Trophoblast cell (in vitro differentiated cells and primary cell): ENCODE data around the gene NME7.

Experiments
- DNase-seq, 2 donors: peaks; one replicate each; pipeline ENCODE4 v3.0.0-alpha.2; 2016
- H2AFZ ChIP-seq: 2 replicates; pipeline ENCODE4 v1.6.1; 2013; ENCODE audit warnings: low read length, moderate library complexity, mild to moderate bottlenecking; ENCODE audit not compliant: insufficient read depth, poor library complexity
- H2AK5ac ChIP-seq: 2 replicates; pipeline ENCODE4 v1.6.1; 2013; ENCODE audit warnings: mild to moderate bottlenecking, low read length
- H2BK120ac ChIP-seq: 2 replicates; pipeline ENCODE4 v1.6.1; 2013; ENCODE audit warnings: low read length, mild to moderate bottlenecking, moderate library complexity; ENCODE audit not compliant: insufficient read depth, poor library complexity
- H2BK12ac ChIP-seq: 2 replicates; pipeline ENCODE4 v1.6.1; 2013; ENCODE audit warnings: mild to moderate bottlenecking, low read length, moderate library complexity
- H2BK5ac ChIP-seq: 2 replicates; pipeline ENCODE4 v1.6.1; 2013; ENCODE audit warnings: low read length, low read depth, moderate library complexity, mild to moderate bottlenecking; ENCODE audit not compliant: poor library complexity
- H3K14ac ChIP-seq: 2 replicates; pipeline ENCODE4 v1.6.1; 2013; ENCODE audit warnings: mild to moderate bottlenecking, low read length
- H3K18ac ChIP-seq: 2 replicates; pipeline ENCODE4 v1.6.1; 2013; ENCODE audit warnings: mild to moderate bottlenecking, low read length
- H3K23ac ChIP-seq: 2 replicates; pipeline ENCODE4 v1.6.1; 2013; ENCODE audit warnings: low read length
- H3K27ac ChIP-seq: 2 replicates; pipeline ENCODE4 v1.5.1; 2013; ENCODE audit warnings: low read depth, mild to moderate bottlenecking, inconsistent platforms, low read length, moderate library complexity
- H3K27me3 ChIP-seq: 2 replicates; pipeline ENCODE4 v1.6.1; 2013; ENCODE audit warnings: inconsistent platforms, mild to moderate bottlenecking, low read length, moderate library complexity; ENCODE audit not compliant: insufficient read depth
- H3K36me3 ChIP-seq, 2 experiments: 1 replicate in 1 of 2; 2 replicates in 1 of 2; pipeline ENCODE4 v1.6.1; 2013; ENCODE audit warnings: low read length in 2 of 2, mild to moderate bottlenecking in 2 of 2, moderate library complexity in 1 of 2; ENCODE audit not compliant: insufficient read depth in 2 of 2, control insufficient read depth in 1 of 2
- H3K4ac ChIP-seq: 2 replicates; pipeline ENCODE4 v1.6.1; 2013; ENCODE audit warnings: low read depth, mild to moderate bottlenecking, low read length, moderate library complexity
- H3K4me1 ChIP-seq, 2 experiments: 1 replicate in 1 of 2; 2 replicates in 1 of 2; pipeline ENCODE4 v1.6.1; 2013; ENCODE audit warnings: low read length in 2 of 2, mild to moderate bottlenecking in 2 of 2, moderate library complexity in 1 of 2; ENCODE audit not compliant: insufficient read depth in 2 of 2, control insufficient read depth in 1 of 2
- H3K4me2 ChIP-seq: 2 replicates; pipeline ENCODE4 v1.6.1; 2013; ENCODE audit warnings: inconsistent platforms, mild to moderate bottlenecking, low read length, moderate library complexity
- H3K4me3 ChIP-seq: 2 replicates; pipeline ENCODE4 v1.5.1; 2013; ENCODE audit warnings: mild to moderate bottlenecking, low read depth, low read length, inconsistent platforms
- H3K79me1 ChIP-seq: one replicate; pipeline ENCODE4 v1.6.1; 2013; ENCODE audit warnings: low read length
- H3K79me2 ChIP-seq: 2 replicates; pipeline ENCODE4 v1.6.1; 2013; ENCODE audit warnings: low read length, mild to moderate bottlenecking; ENCODE audit not compliant: control insufficient read depth, insufficient read depth, poor library complexity
- H3K9ac ChIP-seq: 2 replicates; pipeline ENCODE4 v1.6.1; 2013; ENCODE audit warnings: mild to moderate bottlenecking, low read length
- H3K9me3 ChIP-seq: 2 replicates; pipeline ENCODE4 v1.6.1; 2013; ENCODE audit warnings: low read depth, mild to moderate bottlenecking, control low read depth, inconsistent platforms, low read length; ENCODE audit not compliant: insufficient read depth
- H4K12ac ChIP-seq: 2 replicates; pipeline ENCODE4 v1.6.1; 2013; ENCODE audit warnings: low read depth, mild to moderate bottlenecking, low read length, moderate library complexity
- H4K8ac ChIP-seq: 2 replicates; pipeline ENCODE4 v1.6.1; 2013; ENCODE audit warnings: low read depth, mild to moderate bottlenecking, low read length, moderate library complexity
- H4K91ac ChIP-seq: one replicate; pipeline ENCODE4 v1.6.1; 2013; ENCODE audit warnings: low read depth, mild to moderate bottlenecking, low read length, moderate library complexity
- WGBS: extraction: QIAGEN DNeasy Blood & Tissue Kit; methylation state at CpG from one replicate; pipeline ENCODE4 v1.1.7; 2013; ENCODE audit warnings: missing lambda C conversion rate; ENCODE audit not compliant: insufficient read length, insufficient coverage; ENCODE audit errors: extremely low coverage; 5-methylcytosine and 5-hydroxymethylcytosine counted together

Gene NME7

GRCh38 chr1:169234780-169235179 is 132.8 kb downstream of the NME7 start:
- Histone ChIP-seq H3K9me3 (no peaks in the 10 kb centered on the region), H3K9ac (no peak overlapping the region), H3K4me3 (no peak overlapping the region), H3K27me3 (no peaks in the 10 kb centered on the region), H3K79me2 (no peaks in the 10 kb centered on the region), H3K36me3 (no peaks in the 10 kb centered on the region), H2BK120ac (no peak overlapping the region), H3K4ac (no peak overlapping the region), H3K27ac (no peak overlapping the region), H3K14ac (no peak overlapping the region), H2AFZ (no peak overlapping the region), H4K12ac (no peak overlapping the region), H4K8ac (no peak overlapping the region), H3K4me1 (no peaks in the 10 kb centered on the region), H2BK5ac (no peak overlapping the region), H3K23ac (no peak overlapping the region), H3K4me2 (no peak overlapping the region), H2BK12ac (no peak overlapping the region), H2AK5ac (no peak overlapping the region), H3K79me1 (no peaks in the 10 kb centered on the region), H3K18ac (no peak overlapping the region), H4K91ac (no peak overlapping the region)
- WGBS: no CpG with 5 or more reads among the region's 3 CpGs
- DNase-seq: no peak

- H3K23ac ChIP-seq: no peak overlapping the region
- no peak overlapping the region for H3K4me2 ChIP-seq
- no peak overlapping the region for H3K14ac ChIP-seq
- H3K27ac ChIP-seq: no peak overlapping the region
- H4K8ac ChIP-seq: no peak overlapping the region
- H3K79me1 ChIP-seq: no peaks in the 10 kb centered on the region
- H3K79me2 ChIP-seq: no peaks in the 10 kb centered on the region
- H4K12ac ChIP-seq: no peak overlapping the region
- H2BK5ac ChIP-seq: no peak overlapping the region
- H3K18ac ChIP-seq: no peak overlapping the region
- H3K9ac ChIP-seq: no peak overlapping the region
- no peaks in the 10 kb centered on the region for H3K4me1 ChIP-seq
- DNase-seq: no peak
- no peak overlapping the region for H2AK5ac ChIP-seq
- peaks cover 3% of the 10 kb centered on the region for H3K9me3 ChIP-seq
- no peak overlapping the region for H3K4ac ChIP-seq
- H3K36me3 ChIP-seq: no peaks in the 10 kb centered on the region
- no peak overlapping the region for H2AFZ ChIP-seq
- H3K27me3 ChIP-seq: no peaks in the 10 kb centered on the region
- no peak overlapping the region for H4K91ac ChIP-seq
- no peak overlapping the region for H2BK12ac ChIP-seq
- WGBS: no CpG with 5 or more reads among the region's 3 CpGs
- no peak overlapping the region for H2BK120ac ChIP-seq
- no peak overlapping the region for H3K4me3 ChIP-seq
Observed at GRCh38 chr1:169217636-169218035, 150.0 kb downstream of the NME7 start.

- Histone ChIP-seq H3K27ac (no peak overlapping the region), H4K91ac (no peak overlapping the region), H2BK5ac (no peak overlapping the region), H4K12ac (no peak overlapping the region), H3K79me2 (no peaks in the 10 kb centered on the region), H2AFZ (no peak overlapping the region), H4K8ac (no peak overlapping the region), H3K79me1 (no peaks in the 10 kb centered on the region), H2AK5ac (no peak overlapping the region), H3K36me3 (no peaks in the 10 kb centered on the region), H2BK12ac (no peak overlapping the region), H3K18ac (no peak overlapping the region), H3K9ac (no peak overlapping the region), H3K14ac (no peak overlapping the region), H3K9me3 (peaks cover 3% of the 10 kb centered on the region), H2BK120ac (no peak overlapping the region), H3K4me2 (no peak overlapping the region), H3K23ac (no peak overlapping the region), H3K27me3 (no peaks in the 10 kb centered on the region), H3K4me1 (no peaks in the 10 kb centered on the region), H3K4me3 (no peak overlapping the region), H3K4ac (no peak overlapping the region)
- WGBS: no CpG with 5 or more reads among the region's 4 CpGs
- no peak for DNase-seq
Observed at GRCh38 chr1:169214598-169214997, 153.0 kb downstream of the NME7 start.

- no peak overlapping the region for H3K4me3 ChIP-seq
- H3K79me1 ChIP-seq: no peaks in the 10 kb centered on the region
- no peak overlapping the region for H4K12ac ChIP-seq
- no peak overlapping the region for H3K23ac ChIP-seq
- no peak overlapping the region for H3K4ac ChIP-seq
- no peak overlapping the region for H2BK5ac ChIP-seq
- H3K9me3 ChIP-seq: peaks cover 3% of the 10 kb centered on the region
- H3K27me3 ChIP-seq: no peaks in the 10 kb centered on the region
- H2BK120ac ChIP-seq: no peak overlapping the region
- H3K4me2 ChIP-seq: no peak overlapping the region
- no peak overlapping the region for H3K18ac ChIP-seq
- no peak overlapping the region for H4K8ac ChIP-seq
- no peaks in the 10 kb centered on the region for H3K4me1 ChIP-seq
- H3K9ac ChIP-seq: no peak overlapping the region
- H4K91ac ChIP-seq: no peak overlapping the region
- no peak overlapping the region for H2BK12ac ChIP-seq
- H2AFZ ChIP-seq: no peak overlapping the region
- no peaks in the 10 kb centered on the region for H3K36me3 ChIP-seq
- no peaks in the 10 kb centered on the region for H3K79me2 ChIP-seq
- H3K14ac ChIP-seq: no peak overlapping the region
- no peak overlapping the region for H2AK5ac ChIP-seq
- H3K27ac ChIP-seq: no peak overlapping the region
- DNase-seq: no peak
Observed at GRCh38 chr1:169212088-169212487, 155.5 kb downstream of the NME7 start.
